ENCODE measurements around the gene ZNRF1.

ZNRF1 gene

DNA sequence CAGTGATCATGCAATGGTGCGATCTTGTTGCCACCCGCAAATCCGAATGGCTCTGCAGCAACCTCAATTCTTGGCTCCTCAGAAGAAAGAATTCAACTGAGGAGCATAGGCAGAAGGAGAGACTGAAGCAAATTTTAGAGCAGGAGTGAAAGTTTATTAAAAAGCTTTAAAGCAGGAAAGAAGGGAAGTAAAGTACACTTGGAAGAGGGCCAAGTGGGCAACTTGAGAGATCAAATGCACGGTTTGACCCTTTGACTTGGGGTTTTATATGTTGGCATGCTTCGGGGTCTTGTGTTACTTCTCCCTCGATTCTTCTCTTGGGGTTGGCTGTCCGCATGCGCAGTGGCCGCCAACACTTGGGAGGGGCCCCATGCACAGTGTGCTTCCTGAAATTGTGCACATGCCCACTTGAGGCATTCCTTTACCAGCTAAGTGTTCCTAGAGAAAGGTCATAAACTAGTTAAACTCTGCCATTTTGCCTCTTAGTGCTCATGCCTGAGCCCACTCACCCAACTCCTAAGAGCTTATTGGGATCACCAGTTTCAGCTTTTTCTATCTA lies 36.7 kb downstream of the ZNRF1 start:
- no peak overlapping the region for H3K4me3 ChIP-seq (ENCODE audit: severe bottlenecking)
- no peaks in the 10 kb centered on the region for H3K27me3 ChIP-seq (ENCODE audit: insufficient read depth, poor library complexity, severe bottlenecking)
- ATAC-seq (ENCODE audit: low read depth) (no peak), DNase-seq (ENCODE audit: low spot score) (no peak)
- peaks cover 5% of the 10 kb centered on the region for H3K9me3 ChIP-seq (ENCODE audit: severe bottlenecking)
- no peak overlapping the region for H3K27ac ChIP-seq (ENCODE audit: poor library complexity, severe bottlenecking)
- TF ChIP-seq, protein P1, sequence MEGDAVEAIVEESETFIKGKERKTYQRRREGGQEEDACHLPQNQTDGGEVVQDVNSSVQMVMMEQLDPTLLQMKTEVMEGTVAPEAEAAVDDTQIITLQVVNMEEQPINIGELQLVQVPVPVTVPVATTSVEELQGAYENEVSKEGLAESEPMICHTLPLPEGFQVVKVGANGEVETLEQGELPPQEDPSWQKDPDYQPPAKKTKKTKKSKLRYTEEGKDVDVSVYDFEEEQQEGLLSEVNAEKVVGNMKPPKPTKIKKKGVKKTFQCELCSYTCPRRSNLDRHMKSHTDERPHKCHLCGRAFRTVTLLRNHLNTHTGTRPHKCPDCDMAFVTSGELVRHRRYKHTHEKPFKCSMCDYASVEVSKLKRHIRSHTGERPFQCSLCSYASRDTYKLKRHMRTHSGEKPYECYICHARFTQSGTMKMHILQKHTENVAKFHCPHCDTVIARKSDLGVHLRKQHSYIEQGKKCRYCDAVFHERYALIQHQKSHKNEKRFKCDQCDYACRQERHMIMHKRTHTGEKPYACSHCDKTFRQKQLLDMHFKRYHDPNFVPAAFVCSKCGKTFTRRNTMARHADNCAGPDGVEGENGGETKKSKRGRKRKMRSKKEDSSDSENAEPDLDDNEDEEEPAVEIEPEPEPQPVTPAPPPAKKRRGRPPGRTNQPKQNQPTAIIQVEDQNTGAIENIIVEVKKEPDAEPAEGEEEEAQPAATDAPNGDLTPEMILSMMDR (IDR thresholded peaks at IDR 0.05; ENCODE audit: poor library complexity, severe bottlenecking) = no peak
- H3K36me3 ChIP-seq (ENCODE audit: low read depth) = no peaks in the 10 kb centered on the region
- H3K4me1 ChIP-seq (ENCODE audit: insufficient read depth, poor library complexity, severe bottlenecking) = peaks cover under 1% of the 10 kb centered on the region

DNA sequence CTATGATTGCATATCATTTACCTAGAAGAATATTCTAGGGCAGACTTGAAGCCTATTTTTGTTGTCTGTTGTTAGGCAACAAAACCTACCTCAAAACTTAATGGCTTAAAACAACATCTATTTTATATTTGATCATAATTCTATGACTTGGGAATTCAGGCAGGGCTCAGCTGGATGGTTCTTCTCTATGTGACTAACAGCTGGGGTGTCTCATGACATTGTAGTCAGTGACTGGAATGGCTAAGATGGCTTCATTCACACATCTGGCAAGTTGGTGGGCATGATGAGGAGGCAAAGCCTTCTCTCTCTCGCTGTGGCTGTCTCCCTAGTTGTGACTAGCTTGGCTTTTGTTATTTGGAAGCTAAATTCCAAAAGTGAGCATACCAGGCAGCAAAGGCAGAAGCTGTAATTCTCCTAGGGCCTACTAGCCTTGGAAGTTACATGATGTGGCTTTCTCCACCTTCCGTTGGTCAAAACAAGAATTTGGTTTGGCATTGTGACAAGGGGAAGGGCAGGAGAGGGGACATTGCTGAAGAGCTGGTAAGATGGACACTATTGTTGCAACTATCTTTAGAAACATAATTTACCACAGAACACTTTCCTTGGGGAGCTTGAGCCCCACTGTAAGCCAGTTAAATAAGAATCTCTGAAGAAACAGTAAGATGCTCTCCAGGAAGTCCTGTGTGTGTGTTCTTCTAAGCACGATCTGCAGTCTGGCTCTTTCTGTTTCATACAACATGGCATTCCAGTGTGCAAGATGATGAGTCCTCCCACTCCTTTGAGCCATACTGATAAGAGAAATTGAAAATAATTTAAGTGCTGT lies 39.4 kb downstream of the ZNRF1 start:
- H3K27me3 ChIP-seq (ENCODE audit: insufficient read depth, poor library complexity, severe bottlenecking) = no peaks in the 10 kb centered on the region
- H3K9me3 ChIP-seq (ENCODE audit: severe bottlenecking) = peaks cover 5% of the 10 kb centered on the region
- no peak for DNase-seq (ENCODE audit: low spot score)
- ATAC-seq (ENCODE audit: low read depth) = no peak
- H3K4me1 ChIP-seq (ENCODE audit: insufficient read depth, poor library complexity, severe bottlenecking) = peaks cover 6% of the 10 kb centered on the region
- no peaks in the 10 kb centered on the region for H3K36me3 ChIP-seq (ENCODE audit: low read depth)
- H3K4me3 ChIP-seq (ENCODE audit: severe bottlenecking) = no peak overlapping the region
- TF ChIP-seq, protein P1 (IDR thresholded peaks at IDR 0.05; ENCODE audit: poor library complexity, severe bottlenecking) = no peak
- no peak overlapping the region for H3K27ac ChIP-seq (ENCODE audit: poor library complexity, severe bottlenecking)

DNA sequence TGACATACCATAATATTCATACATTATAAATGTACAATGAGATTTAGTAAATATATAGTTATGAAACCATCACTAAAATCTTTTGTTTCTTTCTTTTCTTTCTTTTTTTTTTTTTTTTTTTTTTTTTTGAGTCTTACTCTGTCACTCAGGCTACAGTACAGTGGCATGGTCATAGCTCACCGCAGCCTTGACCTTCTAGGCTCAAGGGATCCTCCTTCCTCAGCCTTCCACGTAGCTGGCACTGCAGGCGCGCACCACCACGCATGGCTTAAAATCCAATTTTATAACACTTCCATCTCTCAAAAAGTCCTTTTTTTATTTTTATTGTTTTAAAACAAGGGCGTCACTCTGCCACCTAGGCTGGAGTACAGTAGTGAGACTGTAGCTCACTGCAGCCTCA lies 41.1 kb downstream of the ZNRF1 start:
- Histone ChIP-seq H3K27ac (ENCODE audit: poor library complexity, severe bottlenecking) (no peak overlapping the region), H3K27me3 (ENCODE audit: insufficient read depth, poor library complexity, severe bottlenecking) (no peaks in the 10 kb centered on the region), H3K9me3 (ENCODE audit: severe bottlenecking) (peaks cover 5% of the 10 kb centered on the region), H3K36me3 (ENCODE audit: low read depth) (no peaks in the 10 kb centered on the region), H3K4me3 (ENCODE audit: severe bottlenecking) (no peak overlapping the region), H3K4me1 (ENCODE audit: insufficient read depth, poor library complexity, severe bottlenecking) (peaks cover 12% of the 10 kb centered on the region)
- DNase-seq (ENCODE audit: low spot score) (no peak), ATAC-seq (ENCODE audit: low read depth) (no peak)
- TF ChIP-seq, protein P1 (IDR thresholded peaks at IDR 0.05; ENCODE audit: poor library complexity, severe bottlenecking) = no peak

DNA sequence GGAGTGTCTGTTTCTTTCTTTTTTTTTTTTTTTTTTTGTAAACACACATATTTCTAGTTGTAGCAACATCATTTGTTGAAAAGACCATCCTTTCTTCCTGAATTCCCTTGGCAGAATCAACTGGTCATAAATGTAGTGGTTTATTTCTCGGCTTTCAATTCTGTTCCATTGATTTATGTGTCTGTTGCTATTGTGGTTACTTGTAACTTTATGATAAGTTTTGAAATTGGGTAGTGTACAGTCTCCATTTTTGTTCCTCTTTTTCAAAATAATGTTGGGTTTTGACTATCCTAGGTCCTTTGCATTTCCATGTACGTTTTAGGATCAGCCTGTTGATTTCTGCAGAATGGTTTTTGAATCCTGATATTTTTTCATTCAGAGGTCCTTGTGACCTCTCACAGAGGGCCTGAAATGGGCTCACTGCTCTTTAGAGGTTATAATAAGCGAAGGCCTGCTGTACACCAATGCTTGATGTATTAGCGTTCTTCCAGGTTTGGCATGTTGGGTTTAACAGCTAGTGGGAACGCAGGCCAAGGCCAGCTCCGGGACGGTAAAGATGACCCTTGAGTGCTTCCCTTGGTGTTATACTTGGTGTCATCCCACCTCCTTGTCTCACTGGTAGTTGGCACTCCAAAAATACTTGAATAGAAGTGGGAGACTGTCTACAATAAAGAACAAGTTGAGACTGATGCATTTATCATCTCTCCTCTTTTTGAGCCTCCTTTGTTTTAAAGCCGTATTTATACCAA lies 43.8 kb downstream of the ZNRF1 start:
- no peak overlapping the region for H3K27ac ChIP-seq (ENCODE audit: poor library complexity, severe bottlenecking)
- peaks cover 5% of the 10 kb centered on the region for H3K9me3 ChIP-seq (ENCODE audit: severe bottlenecking)
- ATAC-seq (ENCODE audit: low read depth) (no peak), DNase-seq (ENCODE audit: low spot score) (no peak)
- peaks cover 14% of the 10 kb centered on the region for H3K4me1 ChIP-seq (ENCODE audit: insufficient read depth, poor library complexity, severe bottlenecking)
- no peaks in the 10 kb centered on the region for H3K36me3 ChIP-seq (ENCODE audit: low read depth)
- H3K27me3 ChIP-seq (ENCODE audit: insufficient read depth, poor library complexity, severe bottlenecking) = no peaks in the 10 kb centered on the region
- TF ChIP-seq, protein P1 (IDR thresholded peaks at IDR 0.05; ENCODE audit: poor library complexity, severe bottlenecking) = no peak
- H3K4me3 ChIP-seq (ENCODE audit: severe bottlenecking) = no peak overlapping the region

Measured in RWPE2 (cell line).